A673 (cell line): ENCODE results near the gene GRIN2A. TPM values are rescaled to one million over a fixed set of nuclear protein-coding genes. Genes with fewer than 3 reads are reported as not detected.

Experiments
- BruUV-seq: library from RNA; stranded (reverse); fragments of 400-500 nt; replicated peaks from 2 replicates; lab custom pipeline; 2021; lab: Mats Ljungman, UMichigan
- CTCF ChIA-PET: fragments of 300-600 bp; sonication (Branson Sonifier 250); formaldehyde crosslinking; loops from one replicate; lab custom pipeline; 2022; ENCODE audit warnings: antibody characterized with exemption; lab: Charles Lee
- POLR2A ChIA-PET: fragments of 300-600 bp; sonication (Branson Sonifier 250); formaldehyde crosslinking; loops from one replicate; lab custom pipeline; 2022; ENCODE audit warnings: antibody characterized with exemption; ENCODE audit not compliant: low non-redundant PET; lab: Charles Lee
- DNase-seq: peaks from one replicate; pipeline ENCODE4 v3.0.0-alpha.2; 2015; ENCODE audit warnings: low spot score
- H3K27ac ChIP-seq: fragments of 200-600 bp; sonication (generic); 2 replicates; pipeline ENCODE4 v1.5.1; 2016; ENCODE audit warnings: mixed run types, low read depth, mild to moderate bottlenecking, mixed read lengths, antibody characterized with exemption, low read length; ENCODE audit not compliant: poor library complexity, severe bottlenecking
- H3K27me3 ChIP-seq: fragments of 200-600 bp; sonication (generic); replicated peaks from 2 replicates; pipeline ENCODE4 v1.6.1; 2017; ENCODE audit warnings: mixed run types, low read depth, mild to moderate bottlenecking, mixed read lengths, antibody characterized with exemption, low read length; ENCODE audit not compliant: insufficient read depth, poor library complexity
- H3K36me3 ChIP-seq: fragments of 200-600 bp; sonication (generic); 2 replicates; pipeline ENCODE4 v1.6.1; 2016; ENCODE audit warnings: mixed run types, mild to moderate bottlenecking, mixed read lengths, antibody characterized with exemption, low read length; ENCODE audit not compliant: insufficient read depth, poor library complexity, severe bottlenecking
- H3K4me1 ChIP-seq: fragments of 200-600 bp; sonication (generic); 2 replicates; pipeline ENCODE4 v1.6.1; 2017; ENCODE audit warnings: mixed run types, mild to moderate bottlenecking, mixed read lengths, antibody characterized with exemption, low read length; ENCODE audit not compliant: insufficient read depth, poor library complexity, severe bottlenecking
- H3K4me3 ChIP-seq: fragments of 200-600 bp; sonication (generic); 2 replicates; pipeline ENCODE4 v1.5.1; 2016; ENCODE audit warnings: low read depth, mixed run types, mild to moderate bottlenecking, mixed read lengths, low read length; ENCODE audit not compliant: poor library complexity, severe bottlenecking
- H3K9me3 ChIP-seq: fragments of 200-600 bp; sonication (generic); 2 replicates; pipeline ENCODE4 v1.6.1; 2016; ENCODE audit warnings: mixed run types, low read depth, mild to moderate bottlenecking, mixed read lengths, antibody characterized with exemption, low read length; ENCODE audit not compliant: poor library complexity, severe bottlenecking
- EZH2 ChIP-seq: fragments of 200-600 bp; sonication (generic); IDR thresholded peaks from 2 replicates; pipeline ENCODE4 v1.6.1; 2017; ENCODE audit warnings: borderline replicate concordance, low read depth, mild to moderate bottlenecking, mixed read lengths, antibody characterized with exemption, low read length; ENCODE audit not compliant: poor library complexity, severe bottlenecking
- intact Hi-C: fragments of 100-400 bp; cut with micrococcal nuclease; formaldehyde crosslinking; loops from one replicate; pipeline ENCODE4 v1.10.0; 2022; ENCODE audit not compliant: unreplicated experiment
- total RNA-seq: library from RNA; stranded (reverse); gene quantifications from 2 replicates; pipeline ENCODE4 v1.2.3, GENCODE V29; 2021
- TF ChIP-seq, protein P1 (sequence below): fragments of 300-800, 200-600 bp; sonication (generic); conservative IDR thresholded peaks from 2 replicates; pipeline ENCODE4 v1.5.1; 2017; ENCODE audit warnings: low read depth, mild to moderate bottlenecking, antibody characterized with exemption, low read length, moderate library complexity, mixed read lengths

Gene GRIN2A
- total RNA-seq, 1 experiment from 2014 or later, result 1.2 TPM

DNA sequence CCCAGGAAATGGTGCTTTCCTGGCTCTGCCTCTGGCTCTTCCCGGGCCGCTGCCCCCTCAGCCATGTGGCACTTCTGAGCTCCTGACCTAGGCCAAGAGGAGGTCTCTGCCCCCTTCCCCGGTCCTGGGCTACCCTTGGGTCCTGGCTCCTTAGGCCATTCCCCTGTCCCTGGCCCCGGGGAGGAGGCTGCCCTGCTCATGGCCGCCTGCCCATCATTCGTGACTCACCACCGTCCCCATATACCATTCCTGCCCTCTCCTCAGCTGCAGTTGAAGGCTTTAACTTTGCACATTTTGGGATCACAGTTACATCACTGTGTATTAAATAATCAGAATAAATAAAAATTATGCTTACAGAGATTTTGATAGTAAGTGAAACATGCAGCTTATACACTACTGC lies 69.0 kb downstream of the GRIN2A start:
- TF ChIP-seq, protein P1, sequence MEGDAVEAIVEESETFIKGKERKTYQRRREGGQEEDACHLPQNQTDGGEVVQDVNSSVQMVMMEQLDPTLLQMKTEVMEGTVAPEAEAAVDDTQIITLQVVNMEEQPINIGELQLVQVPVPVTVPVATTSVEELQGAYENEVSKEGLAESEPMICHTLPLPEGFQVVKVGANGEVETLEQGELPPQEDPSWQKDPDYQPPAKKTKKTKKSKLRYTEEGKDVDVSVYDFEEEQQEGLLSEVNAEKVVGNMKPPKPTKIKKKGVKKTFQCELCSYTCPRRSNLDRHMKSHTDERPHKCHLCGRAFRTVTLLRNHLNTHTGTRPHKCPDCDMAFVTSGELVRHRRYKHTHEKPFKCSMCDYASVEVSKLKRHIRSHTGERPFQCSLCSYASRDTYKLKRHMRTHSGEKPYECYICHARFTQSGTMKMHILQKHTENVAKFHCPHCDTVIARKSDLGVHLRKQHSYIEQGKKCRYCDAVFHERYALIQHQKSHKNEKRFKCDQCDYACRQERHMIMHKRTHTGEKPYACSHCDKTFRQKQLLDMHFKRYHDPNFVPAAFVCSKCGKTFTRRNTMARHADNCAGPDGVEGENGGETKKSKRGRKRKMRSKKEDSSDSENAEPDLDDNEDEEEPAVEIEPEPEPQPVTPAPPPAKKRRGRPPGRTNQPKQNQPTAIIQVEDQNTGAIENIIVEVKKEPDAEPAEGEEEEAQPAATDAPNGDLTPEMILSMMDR, result no peak
- TF ChIP-seq EZH2, result no peak
- intact Hi-C loops, result no loop called here
- no peaks in the 10 kb centered on the region for H3K9me3 ChIP-seq

DNA sequence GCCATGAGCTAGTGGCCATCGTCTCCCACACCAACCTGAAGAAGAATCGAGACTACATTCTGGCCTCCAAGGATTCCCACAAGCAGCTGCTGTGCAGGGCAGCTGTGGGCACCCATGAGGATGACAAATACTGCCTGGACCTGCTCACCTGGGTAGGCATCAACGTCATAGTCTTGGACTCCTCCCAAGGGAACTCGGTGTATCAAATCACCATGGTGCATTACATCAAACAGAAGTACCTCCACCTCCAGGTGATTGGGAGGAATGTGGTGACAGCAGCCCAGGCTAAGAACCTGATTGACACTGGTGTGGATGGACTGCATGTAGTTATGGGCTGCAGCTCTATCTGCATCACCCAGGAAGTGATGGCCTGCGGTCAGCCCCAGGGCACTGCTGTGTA lies 70.2 kb downstream of the GRIN2A start:
- BruUV-seq, result no TSS peak
- H3K4me1 ChIP-seq, result no peaks in the 10 kb centered on the region
- no peaks in the 10 kb centered on the region for H3K36me3 ChIP-seq
- CTCF ChIA-PET, result no interaction called here
- H3K9me3 ChIP-seq, result no peaks in the 10 kb centered on the region
- POLR2A ChIA-PET, result no interaction called here
- DNase-seq, result no peak
- TF ChIP-seq, protein P1, result no peak
- no peak for TF ChIP-seq EZH2
- no peak overlapping the region for H3K4me3 ChIP-seq
- intact Hi-C loops, result no loop called here
- no peaks in the 10 kb centered on the region for H3K27me3 ChIP-seq
- H3K27ac ChIP-seq, result no peak overlapping the region

More for the DNA sequence above, 69.0 kb downstream of the GRIN2A start:
- no peak for DNase-seq
- no peak overlapping the region for H3K27ac ChIP-seq
- no peak overlapping the region for H3K4me3 ChIP-seq
- H3K27me3 ChIP-seq, result no peaks in the 10 kb centered on the region
- POLR2A ChIA-PET, result no interaction called here
- no TSS peak for BruUV-seq
- no peaks in the 10 kb centered on the region for H3K4me1 ChIP-seq
- H3K36me3 ChIP-seq, result no peaks in the 10 kb centered on the region
- CTCF ChIA-PET, result no interaction called here

DNA sequence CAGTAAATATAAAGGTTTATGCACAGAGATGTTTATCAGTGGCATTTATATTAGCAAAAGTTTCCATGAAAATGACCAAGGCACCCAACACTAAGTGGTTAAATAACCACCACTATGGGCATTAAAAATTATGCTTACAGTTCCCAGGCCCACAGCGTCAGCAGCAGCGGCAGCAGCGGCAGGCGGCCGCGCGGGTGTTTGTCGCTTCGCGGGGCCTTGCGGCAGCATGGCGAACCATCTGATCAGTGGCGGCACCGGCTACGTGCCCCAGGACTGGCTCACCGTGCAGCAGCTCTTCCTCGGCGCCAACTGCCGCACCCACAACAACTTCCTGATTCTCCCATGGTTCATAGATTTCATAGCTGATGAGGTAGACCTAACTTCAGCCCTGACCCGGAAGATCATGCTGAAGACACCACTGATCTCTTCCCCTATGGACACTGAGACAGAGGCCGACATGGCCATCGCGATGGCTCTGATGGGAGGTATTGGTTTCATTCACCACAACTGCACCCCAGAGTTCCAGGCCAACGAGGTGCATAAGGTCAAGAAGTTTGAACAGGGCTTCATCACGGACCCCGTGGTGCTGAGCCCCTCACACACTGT lies 71.0 kb downstream of the GRIN2A start:
- BruUV-seq, result no TSS peak
- intact Hi-C loops, result no loop called here
- Histone ChIP-seq H3K4me1 (no peaks in the 10 kb centered on the region), H3K36me3 (no peaks in the 10 kb centered on the region), H3K27ac (no peak overlapping the region), H3K4me3 (no peak overlapping the region), H3K9me3 (no peaks in the 10 kb centered on the region), H3K27me3 (no peaks in the 10 kb centered on the region)
- POLR2A ChIA-PET, result no interaction called here
- TF ChIP-seq, protein P1, result no peak
- no peak for TF ChIP-seq EZH2
- CTCF ChIA-PET, result no interaction called here
- DNase-seq, result no peak
